Right forelimb (tissue), 1 donor: ENCODE data around the gene LUZP1.

Experiments used
- DNase-seq: peaks from one replicate; pipeline ENCODE4 v3.0.0-alpha.2; 2018

LUZP1 gene

DNA sequence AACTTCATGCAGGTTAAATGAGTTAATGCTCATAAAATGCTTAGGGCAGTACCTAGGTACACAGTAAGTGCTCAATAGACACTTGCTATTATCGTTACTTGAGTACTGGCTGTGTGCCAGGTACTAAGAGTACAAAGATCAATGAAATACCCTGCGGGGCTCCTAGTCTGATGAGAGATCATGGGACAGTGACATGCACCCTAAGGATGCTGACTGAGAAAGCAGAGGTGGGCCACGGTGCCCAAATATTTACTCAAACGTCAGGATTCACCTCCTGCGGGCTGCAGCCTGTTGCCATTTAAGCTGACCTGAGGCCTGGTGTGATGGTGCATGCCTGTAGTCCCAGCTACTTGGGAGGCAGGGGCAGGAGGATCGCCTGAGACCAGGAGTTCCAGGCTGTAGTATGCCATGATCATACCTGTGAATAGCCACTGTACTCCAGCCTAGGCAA is 19.8 kb upstream of the LUZP1 start:
- DNase-seq = no peak

DNA sequence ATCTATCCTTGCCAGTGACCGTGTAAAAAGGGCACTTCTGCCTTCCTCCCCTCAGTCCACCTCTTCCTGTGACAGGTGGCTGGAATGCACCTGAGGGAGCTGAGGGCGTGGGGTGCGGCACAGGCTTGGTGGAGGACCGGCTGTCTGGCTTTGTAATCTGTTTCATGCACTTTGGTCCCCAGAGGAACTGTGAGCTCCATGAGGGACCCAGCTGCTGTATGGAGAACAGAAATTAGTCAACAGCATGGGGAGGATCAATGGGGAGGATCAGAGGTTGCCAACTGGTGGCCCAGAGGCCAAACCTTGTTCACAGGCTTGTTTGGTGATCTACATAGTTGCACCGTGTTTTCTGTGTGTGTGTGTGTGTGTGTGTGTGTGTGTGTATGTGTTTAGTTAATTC is 19.0 kb upstream of the LUZP1 start:
- DNase-seq = no peak

DNA sequence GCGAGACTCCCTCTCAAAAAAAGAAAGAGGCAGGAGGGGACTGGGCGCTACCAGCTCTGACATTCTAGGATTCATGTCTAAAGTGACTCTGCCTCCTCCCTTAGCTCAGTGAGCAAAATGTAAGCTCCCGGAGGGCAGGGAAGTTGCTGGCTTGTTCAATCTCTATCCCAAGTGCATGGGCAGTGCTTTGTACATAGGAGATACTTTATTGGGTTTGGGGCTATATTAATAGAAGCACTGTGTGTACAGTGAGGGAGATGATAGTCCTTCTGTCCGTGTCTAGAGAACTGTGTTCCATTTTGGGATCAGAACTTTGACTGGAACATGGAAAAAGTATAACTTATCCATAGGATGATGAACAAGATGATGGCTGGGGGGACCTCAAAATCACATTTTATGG is 16.7 kb upstream of the LUZP1 start:
- DNase-seq = no peak

DNA sequence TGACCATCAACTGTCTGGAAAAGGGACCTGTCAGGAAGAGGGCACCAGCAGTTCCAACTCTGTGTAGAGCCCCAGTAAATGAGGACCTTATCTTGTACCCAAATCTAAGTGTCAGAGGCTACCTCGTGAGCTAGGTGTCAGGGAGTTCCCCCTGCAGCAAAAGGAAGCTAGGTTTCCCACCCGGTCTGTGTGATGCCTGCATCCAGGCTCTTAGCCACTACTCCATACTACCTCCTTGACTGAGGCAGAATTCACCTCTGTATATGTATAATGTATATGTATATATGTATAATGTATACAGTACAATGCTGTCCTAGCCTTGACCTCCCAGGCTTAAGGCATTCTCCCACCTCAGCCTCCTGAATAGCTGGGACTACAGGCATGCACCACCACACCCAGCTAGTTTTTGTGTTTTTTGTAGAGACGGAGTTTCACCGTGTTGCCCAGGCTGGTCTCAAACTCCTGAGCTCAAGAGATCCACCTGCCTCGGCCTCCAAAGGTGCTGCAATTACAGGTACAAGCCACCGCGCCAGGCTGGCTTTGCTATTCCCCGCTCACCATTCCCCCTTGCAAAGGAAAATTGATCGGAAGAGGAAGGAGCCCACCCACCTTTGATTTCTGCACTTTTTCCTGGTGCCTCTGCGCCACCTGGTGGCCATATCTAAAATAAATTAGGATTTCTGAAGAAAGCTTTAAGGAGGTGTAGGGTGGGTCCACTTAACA is 15.7 kb upstream of the LUZP1 start:
- peak; percentile 69 for DNase-seq

DNA sequence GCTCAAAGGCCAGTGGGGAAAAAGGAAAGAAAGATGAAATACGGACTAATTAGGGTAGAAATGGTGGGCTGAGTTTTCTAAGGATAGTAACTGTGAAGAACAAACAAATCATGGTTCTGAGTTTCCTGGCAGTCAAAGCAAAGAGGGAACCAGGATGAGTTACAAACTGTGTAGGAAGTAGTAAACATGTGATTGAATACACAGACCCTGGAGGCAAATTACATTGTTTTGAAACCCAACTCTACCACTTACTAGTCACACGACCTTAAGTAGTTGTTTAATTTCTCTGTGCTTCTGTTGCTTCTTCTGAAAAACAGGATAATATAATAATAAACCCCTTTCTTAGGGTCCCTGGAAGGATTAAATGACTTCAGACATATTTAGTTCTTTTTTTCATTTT is 11.2 kb upstream of the LUZP1 start:
- DNase-seq = no peak

DNA sequence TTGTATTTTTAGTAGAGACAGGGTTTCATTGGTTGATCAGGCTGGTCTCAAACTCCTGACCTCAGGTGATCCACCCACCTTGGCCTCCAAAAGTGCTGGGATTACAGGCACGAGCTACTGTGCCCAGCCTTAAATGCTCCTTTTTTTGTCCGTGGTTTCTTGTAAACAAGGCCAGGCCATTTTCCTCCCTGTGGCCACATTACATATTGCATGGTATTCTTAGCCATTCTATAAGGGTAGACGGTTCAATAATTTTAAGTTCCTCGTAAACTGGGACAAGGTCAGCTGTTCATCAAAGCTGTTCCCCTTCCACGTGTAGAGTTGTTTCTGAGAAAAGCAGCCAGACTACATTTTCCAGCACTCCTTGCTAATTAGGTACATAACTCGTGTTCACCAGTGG is 10.3 kb upstream of the LUZP1 start:
- DNase-seq = no peak

DNA sequence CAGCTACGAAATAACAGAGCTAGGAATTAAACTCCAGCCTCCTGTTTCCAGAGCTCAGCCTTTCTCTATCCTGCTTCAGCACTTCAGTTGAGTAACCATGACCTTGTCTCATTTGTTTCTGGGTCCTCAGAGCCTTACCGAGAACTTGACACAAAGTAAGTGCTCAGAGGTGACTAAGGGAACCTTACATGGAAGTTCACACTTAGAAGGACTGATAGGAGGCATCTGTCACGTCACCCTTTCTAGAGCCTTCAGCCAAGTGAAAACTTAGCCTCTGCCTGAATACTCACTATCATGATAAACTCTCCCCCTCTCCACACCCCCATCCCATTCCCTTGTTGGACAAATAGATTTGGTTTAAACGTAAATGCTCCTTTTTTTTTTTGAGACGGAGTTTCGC is 9.8 kb upstream of the LUZP1 start:
- DNase-seq = no peak

DNA sequence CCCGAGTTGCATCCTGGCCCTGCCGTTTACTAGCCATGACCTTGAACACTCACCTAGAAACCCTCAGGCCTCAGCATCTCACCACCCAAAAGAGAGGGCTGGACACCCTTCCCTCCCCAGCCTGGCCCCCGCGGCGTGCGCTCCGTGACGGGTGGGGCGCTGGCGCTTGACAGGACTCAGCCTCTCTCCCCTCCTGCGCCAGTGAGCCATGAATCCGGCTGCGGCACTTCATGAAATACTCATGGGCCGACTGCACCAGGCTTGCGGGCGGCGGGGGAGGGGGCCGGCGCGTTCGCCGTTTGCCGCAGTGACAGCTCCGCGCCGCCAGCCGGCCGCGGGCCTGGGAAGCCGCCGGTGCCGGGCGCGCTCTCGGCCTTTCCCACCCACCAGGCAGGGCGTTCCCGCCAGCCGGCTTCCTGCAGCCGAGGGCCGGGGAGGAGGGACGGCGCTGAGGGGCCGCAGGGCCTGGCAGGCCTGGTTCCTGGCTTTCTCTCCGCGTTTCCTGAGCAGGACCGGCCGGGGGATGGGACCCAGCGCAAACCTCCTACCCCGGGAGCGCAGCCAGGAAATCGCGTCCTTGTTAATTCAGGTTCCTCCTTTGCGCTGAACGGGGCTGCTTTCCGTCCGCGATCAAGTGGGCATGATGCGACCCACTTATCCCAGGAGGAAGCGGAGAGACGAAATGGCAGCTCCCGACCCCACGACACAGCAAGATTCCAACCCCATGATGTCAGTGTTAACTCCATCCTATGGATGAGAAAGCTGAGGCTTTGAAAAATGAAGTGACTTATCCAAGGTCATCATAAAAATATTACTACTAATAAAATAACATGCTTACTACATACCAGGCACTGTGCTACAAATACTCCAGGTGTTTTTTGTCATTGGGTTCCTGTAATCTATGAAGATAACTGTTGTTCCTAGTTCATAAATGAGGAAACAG is 9.1 kb upstream of the LUZP1 start:
- DNase-seq = peak; percentile 89

DNA sequence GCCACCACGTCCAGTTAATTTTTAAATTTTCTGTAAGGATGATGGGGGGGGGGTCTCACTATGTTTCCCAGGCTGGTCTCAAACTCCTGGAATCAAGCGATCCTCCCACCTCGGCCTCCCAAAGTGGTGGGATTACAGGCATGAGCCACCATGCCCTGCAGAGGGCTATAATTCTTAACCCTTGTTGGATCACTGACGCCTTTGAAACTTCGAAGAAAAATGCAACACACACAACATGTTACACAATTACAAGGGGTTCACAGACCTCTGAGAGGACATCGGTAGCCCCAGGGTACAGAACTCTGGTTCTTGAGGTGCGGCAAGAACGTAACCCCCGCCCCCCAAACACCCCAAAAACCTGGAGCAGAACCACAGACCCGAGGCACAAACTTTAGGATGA is 8.4 kb upstream of the LUZP1 start:
- DNase-seq = no peak

DNA sequence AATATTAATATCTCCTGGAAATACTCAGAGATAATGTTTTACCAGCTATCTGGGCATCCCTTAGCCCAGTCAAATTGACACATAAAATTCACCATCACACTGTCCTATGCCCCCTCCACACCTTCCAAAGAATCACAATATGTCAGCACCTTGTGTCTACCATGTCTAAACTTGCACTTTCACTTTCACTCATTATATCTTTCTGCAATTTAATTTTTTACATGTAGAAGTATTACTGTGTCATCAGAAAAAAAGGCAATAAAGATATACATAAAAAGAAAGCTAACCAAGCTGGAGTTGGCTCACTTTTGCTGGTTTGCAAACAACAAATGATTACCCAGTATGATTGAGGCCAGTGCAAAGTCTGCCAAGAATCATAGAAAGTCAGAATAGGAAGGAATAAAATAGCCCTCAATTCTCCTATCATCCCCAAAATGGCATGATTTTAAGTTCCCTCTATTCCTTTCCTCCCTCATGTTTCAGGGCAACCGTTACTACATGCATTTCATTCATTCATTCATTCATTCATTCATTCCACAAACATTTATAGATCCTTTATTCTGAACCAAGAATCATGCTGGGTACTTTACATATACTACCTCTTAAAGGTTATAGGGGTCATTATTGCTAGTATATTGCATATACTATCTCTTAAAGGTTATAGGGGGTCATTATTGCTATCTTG is 5.9 kb upstream of the LUZP1 start:
- DNase-seq = no peak

DNA sequence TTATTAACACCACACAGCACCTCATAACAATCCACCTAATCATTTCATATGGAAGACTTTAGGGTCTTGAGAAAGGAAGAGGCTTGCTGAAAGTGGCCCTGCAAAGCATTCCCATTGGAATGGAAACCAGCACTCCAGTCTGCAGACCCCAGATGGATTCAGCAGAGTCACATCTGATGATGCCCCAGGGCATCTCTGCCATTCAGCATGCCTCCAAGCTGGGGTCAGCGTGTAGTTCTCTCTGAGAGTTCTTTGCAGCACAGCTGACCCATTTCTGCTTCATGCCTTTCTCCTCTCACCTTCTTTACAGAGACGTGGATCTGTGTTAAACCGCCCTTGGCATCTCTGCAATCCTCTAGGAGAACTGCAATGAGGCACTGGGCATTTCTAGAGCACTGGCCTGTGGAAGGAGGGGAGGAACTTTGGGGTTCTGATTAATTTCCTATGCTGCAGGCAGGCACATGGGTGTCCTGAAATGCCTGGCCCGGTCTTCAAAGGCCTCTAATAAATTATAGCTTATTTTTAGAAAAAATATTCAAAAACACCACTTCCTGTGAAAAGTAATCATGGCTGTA is 2.6 kb upstream of the LUZP1 start:
- no peak for DNase-seq

DNA sequence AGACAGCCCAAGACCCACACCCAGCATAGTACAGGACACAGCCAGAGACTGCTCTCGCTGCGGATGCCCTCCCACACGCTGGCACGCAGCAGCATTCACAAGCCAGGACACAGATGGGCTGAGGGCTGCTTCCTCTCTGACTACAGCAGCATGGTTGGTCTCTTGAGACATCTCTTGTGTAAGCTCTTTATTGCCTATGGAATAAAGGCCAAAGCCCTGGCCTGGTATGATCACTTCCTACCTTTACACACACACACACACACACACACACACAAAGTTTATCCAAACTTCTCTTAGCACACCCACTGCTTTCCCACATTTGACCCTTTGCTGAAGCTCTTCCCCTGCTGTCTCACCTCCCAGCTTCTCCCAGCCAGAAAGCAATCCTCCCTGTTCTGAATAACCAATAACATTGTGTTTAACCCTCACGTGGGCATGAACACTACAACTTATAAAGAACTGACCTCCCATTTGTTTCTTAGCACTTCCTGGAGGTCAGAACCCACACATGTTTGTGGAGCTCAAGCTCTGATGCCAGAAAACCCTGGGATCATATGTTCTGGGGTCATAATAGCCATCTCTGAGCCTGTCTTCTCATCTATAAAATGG is 1.2 kb upstream of the LUZP1 start:
- DNase-seq = peak; percentile 61

DNA sequence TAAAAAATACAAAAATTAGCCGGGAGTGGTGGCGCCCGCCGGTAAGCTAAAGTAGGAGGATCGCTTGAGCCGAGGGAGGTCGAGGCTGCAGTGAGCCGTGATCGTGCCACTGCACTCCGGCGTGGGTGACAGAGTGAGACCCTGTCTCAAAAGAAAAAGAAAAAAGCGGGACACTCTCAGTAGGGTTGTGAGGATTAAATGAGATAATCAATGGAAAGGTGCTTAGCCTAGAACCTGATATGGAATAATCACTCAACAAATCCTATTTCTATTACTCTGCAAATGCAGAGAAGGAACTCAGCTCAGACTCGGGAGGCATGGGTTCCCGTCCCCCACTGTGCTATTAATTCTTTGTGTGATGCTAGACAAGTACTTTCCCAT is 529 bp upstream of the LUZP1 start:
- DNase-seq = no peak

DNA sequence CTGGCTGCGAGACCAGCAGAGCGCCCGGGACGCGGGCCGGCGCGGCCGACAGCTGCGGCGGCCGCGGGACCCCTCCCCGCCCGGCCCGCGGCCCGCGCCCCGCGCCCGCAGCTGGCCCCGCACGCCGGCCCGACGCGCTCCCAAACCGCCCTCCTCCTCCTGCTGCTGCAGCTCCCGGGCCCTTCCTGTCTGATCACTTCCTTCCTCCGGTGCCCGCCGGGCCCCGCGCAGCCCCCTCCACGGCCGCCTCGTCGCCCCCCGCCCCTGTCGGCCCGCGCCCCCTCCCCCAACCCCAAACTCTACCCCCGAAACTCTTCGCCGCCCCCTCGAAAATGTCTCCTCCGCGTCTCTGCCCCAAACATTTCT is 594 bp downstream of the LUZP1 start:
- DNase-seq = peak; percentile 65

DNA sequence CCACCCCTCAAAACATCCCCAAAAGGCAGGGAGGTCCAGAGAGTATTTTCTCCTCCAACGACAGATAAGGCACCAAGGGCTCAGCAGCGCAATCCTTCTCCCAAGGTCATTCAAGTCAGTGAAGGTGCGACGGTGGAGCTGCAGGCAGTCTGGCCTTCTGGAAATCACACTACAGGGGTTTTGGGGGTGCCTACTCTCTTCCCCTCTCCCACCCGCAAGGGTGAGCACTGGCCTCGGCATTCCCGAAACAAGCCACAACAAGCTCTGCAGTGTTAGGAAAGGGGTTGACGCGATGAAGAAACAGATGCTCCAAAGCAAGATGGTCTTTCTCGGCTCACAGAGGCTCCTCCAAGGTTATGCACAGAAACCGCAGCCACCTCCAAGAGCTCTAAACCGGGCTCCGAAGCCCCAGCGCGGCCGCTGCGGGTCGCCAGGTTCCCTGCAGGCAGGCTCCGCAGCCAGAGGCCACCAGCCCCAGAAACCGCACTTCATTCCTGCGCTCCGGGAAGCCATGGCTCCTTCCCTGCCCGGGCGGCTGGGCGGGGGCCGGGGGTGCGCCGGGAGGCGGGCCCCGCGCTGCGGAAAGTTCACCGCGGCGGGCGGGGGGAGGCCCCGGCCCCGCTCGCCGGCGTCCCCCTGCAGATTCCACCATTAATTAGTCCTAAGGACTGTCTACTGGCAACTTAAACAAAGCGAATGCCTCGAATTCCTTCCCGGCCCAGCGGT is 1.1 kb downstream of the LUZP1 start:
- DNase-seq = peak; percentile 73

DNA sequence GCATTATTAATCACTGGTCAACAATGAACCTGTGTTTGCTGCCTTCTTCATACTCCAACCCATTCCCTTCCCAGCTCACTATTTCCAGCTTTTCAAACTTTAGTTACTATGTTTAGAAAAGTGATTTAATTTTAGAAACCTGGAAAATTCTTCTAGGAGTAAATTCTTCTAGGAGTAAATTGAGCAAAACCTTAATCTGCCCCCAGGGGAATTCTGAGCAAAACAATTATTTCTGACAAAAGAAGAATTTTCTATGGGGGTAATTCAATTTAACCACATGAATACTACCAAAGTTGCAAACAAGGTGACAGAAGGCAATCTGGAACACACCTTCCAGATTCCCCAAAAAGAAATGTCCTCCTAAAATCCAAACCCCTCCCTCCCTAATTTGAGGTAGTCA is 1.8 kb downstream of the LUZP1 start:
- DNase-seq = no peak

DNA sequence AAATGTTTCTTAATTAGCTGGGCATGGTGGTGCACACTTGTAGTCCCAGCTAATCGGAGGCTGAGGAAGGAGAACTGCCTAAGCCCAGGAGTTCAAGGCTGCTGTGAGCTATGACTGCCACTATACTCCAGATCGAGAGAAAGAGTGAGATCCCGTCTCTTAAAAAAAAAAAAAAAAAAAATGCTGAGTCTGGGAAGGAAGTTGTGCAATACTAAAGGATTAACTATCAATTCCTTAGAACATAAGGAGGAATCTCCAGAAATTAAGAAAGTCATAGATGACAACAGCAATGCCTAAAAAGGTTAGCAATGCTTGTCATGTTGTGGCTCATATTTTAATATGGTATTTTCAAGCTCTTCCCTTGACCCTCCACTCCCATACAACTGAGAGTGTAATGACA is 5.3 kb downstream of the LUZP1 start:
- DNase-seq = no peak

DNA sequence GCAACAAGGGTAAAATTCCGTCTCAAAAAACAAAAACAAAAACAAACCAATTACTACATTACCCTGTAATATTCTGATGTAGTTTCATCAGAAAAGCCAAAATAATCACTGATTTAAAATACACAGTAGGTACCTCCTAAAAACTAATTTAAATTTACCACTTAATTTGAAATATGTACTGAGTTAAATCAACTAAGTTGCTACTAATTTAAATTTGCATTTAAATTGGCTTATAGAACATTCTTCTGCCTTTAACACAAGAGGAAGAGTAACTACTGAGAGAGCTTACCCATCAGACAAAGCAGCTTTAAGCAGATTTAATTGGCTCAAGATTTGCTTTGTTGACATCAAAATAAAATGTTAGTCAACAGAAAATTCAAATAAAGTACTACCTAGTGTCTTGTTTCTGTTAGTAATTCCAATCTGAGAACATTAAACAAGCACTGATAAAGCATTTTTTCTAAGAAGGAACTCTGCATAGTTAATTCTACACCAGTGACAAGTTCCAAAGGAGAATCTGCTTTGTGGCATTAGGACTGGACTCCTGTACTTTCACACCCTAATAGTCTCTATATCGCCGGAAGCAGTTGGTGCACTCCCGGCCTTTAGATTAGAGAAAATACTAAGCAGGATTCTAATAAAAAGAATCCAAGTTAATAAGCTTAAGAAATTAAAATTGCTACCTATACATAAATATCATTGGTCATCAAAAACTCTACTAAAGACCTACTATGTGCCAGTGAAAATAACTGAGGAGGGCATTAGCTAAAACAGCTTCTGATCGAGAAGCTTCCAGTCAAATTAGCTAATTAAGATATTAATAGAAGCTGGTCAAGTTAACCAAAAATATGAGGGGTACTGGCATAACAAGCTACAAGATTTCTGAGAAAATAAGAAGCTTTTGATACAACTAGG is 8.4 kb downstream of the LUZP1 start:
- DNase-seq = no peak

DNA sequence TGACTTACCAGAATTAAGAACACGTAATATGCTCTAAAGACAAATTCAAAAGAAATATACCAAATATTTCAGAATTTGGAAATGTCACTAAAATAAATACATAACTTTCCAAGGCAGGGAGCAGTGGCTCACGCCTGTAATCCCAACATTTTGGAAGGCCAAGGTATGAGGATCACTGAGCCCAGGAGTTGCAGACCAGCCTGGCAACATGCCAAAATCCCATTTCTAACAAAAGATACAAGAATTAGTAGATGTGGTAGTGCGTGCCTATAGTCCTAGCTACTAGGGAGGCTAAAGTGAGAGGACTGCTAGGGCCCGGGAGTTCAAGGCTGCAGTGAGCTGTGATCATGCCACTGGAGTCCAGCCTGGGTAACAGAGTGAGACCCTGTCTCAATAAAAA is 11.7 kb downstream of the LUZP1 start:
- DNase-seq = no peak

DNA sequence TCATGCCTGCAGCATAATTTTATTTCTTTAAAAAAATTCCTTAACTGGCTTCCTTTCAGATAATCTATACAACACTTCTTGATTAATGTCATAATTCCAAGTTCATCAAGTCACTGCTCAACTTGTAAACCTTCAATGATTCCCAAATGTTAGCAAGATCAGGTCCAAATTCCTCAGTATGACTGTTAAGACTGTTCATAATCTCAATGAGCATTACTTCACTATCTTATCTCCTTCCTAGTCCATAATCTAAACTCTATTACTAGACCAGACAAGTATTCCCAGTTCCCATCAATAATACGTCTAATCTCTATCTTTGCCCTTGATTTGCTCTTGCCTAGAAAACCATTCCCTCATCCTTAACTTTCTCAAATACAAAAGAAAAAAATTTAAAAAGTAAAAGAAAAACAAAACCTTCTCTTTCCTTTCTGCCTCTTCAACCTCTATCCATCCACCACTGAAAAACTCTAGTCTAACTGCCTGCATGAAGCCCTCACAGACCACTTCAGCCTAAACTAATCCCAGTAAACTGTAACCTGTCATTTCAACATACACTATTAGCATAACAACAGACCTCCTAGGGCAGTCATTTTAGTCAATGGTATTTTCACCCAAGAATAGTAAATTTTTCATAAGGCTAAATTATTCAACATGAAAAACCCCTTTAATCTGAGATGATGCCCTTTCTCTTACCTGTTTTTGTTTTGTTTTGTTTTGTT is 15.5 kb downstream of the LUZP1 start:
- no peak for DNase-seq
